ACHN (cell line): Measurements from ENCODE around the gene FHIT.
"Not testable (repeated sequence)": the region's sequence is repeated elsewhere in the genome, so short reads cannot be mapped to it uniquely, and the experiment has no call there.

Source experiments
- DNase-seq: peaks from one replicate; pipeline ENCODE4 v3.0.0-alpha.2; 2015
- in situ Hi-C: cut with HindIII; loops from 2 replicates; pipeline ENCODE4 v1.10.0; 2017; ENCODE audit warnings: low sequenced_read_pairs, low pct_ligation_motif_present, low pct_unique_long_range_greater_than_20kb

The FHIT gene

DNA sequence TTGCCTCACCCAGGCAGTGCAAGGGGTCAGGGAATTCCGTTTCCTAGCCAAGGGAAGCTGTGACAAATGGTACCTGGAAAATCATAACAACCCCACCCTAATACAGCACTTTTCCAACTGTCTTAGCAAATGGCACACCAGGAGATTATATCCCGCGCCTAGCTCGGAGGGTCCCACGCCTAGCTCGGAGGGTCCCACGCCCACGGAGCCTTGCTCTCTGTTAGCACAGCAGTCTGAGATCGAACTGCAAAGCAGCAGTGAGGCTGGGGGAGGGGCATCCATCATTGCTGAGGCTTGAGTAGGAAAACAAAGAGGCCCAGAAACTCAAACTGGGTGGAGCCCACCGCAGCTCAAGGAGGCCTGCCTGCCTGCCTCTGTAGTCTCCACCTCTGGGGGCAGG, 208.1 kb downstream of the FHIT start:
- no peak for DNase-seq
- in situ Hi-C loops = no loop called here

DNA sequence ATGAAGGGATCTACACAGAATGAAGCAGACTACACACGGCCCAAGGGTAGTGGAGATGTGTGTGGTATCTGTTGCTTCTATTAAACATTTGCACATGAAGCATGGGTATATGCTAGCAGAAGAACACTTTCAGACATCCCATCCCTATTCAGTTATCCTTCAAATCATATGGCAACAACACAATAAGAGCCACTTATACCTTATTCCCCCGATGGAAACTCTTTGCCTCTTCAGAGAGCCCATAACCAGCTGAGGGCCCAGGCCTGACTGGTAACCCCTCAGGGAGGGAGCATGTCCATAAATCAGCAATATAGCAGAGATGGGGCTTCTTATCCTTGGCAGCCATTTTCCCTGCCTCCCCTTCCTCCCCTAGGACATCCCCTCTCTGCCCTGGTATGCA, 210.6 kb downstream of the FHIT start:
- in situ Hi-C loops = no loop called here

DNA sequence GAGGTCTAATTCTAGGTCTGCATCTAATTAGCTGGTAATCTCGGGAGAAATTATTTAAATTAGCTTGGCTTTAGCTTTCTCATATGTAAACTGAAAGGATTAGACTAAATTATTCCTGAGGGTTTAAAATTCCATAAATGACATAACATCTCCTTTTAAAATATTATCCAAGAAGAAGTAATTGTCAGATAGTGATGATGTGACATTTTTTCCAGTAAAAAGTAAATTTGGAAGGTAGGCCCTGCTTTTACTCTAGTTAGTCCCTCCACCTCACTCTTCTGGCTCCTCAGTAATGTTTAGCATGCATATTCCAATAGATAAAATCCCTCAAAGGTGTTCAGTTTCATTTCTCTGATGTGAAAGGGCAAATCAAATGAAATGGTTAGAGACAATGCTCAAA, 215.7 kb downstream of the FHIT start:
- no peak for DNase-seq
- in situ Hi-C loops = no loop called here

More for the DNA sequence above, 210.6 kb downstream of the FHIT start:
- DNase-seq = no peak

DNA sequence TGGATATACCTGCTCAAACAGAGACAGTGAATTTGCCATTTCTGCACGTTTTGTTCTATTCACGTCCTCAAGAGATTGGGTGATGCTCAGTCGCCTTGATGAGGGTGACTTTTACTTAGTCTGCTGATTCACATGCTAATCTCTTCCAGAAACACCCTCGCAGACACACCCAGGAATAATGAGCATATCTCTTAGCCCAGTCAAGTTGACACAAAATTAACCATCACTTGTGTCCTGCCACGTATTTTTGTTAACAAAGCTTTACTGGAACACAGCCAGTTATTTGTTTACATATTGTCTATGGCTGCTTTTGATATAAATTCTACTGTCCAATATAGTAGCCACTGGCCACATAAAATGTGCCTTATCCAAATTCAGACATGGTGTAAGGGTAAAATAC, 218.3 kb downstream of the FHIT start:
- no peak for DNase-seq
- in situ Hi-C loops = no loop called here

DNA sequence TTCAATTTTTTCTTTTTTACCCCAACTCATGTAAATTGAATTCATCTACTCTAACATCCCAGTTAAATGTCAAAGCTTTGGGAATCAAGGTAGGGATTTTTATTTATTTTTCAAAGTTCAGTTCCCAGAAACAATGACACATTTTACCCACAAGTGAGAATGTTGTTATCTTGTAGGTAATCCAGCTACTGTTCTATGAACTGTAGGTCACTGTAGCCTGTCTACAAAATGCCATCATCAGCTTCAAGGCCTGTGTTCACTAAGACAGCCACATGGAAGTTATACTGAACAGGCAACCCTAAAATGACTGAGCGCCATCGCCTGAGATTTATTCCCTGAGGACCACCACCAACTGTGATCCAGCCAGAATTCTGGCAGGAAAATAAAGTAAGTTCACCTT, 219.7 kb downstream of the FHIT start:
- in situ Hi-C loops = no loop called here

DNA sequence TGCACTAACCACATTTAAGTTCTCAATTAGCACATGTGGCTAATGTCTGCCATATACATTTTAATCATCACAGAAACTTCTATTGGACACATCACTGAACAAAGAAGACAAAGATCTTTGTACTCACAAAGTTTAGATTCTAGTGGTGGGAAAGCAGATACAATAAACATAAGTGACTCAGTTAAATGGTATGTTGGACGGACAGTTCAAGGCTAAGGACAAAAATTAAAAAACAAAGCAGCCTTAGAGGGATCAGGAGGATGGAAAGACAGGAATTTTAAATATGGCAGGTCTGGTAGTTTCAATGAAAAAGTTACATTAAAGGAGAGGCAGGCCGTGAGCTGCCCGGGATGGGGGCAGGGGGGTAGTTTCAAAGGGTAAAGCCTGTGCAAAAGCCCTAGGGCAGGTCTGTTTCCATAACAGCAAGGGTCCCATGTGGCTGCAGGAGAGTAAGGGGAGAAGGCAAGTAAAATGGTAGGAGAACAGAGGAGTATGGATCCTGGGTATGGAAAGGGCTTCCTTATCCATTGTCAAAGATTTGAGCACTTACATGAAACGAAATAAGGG, 220.7 kb downstream of the FHIT start:
- DNase-seq = no peak

More for the DNA sequence above, 219.7 kb downstream of the FHIT start:
- DNase-seq = no peak

DNA sequence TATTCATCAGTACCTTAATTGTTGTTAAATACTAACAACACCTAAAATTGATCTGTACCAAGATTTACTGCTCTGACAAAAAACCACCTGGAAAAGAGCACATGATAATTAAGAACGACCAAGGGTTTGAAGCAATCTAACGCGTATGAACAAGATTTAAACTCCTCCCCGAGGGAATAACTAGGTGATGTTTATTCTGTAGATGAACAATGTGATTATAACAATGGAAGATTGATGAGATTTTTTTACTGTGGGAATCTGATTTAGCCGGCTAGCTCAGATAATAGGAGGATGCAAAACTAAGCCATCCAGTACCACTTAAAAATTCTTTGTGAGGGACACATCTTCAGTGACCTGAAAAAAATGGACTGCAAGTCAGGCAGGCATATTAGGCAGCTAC, 222.1 kb downstream of the FHIT start:
- DNase-seq = no peak
- in situ Hi-C loops = no loop called here

More for the DNA sequence above, 220.7 kb downstream of the FHIT start:
- in situ Hi-C loops = no loop called here

DNA sequence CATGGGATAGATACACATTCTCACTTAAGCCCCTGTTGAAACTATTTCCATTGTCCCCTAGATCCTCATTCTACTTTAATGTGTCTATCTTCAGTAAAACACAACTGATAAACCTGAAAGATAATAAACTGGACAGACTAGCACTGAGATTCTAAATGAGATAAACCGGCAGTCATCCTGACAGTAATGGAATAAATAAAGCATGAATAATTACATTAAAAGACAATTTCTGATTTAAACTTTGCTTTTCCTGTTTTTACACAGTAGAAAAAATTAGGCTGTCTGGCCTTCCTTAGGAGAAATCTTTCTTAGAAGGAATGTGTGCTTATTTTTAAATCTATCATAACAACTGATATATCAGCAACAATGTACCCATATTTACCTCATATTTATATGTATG, 232.4 kb downstream of the FHIT start:
- in situ Hi-C loops = no loop called here
- DNase-seq = no peak

DNA sequence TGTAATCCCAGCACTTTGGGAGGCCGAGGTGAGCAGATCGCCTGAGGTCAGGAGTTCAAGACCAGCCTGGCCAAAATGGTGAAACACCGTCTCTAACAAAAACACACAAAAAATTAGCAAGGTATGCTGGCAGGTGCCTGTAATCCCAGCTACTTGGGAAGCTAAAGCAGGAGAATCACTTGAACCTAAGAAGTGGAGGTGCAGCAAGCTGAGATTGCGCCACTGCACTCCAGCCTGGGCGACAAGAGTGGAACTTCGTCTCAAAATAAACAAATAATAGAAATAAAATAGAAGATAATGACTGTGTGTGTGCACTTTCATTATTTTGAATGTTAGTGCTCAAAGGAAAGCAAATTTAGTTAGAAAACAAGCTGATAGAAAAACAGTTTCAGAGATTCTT, 234.2 kb downstream of the FHIT start:
- DNase-seq, in situ Hi-C loops: not testable (repeated sequence)

DNA sequence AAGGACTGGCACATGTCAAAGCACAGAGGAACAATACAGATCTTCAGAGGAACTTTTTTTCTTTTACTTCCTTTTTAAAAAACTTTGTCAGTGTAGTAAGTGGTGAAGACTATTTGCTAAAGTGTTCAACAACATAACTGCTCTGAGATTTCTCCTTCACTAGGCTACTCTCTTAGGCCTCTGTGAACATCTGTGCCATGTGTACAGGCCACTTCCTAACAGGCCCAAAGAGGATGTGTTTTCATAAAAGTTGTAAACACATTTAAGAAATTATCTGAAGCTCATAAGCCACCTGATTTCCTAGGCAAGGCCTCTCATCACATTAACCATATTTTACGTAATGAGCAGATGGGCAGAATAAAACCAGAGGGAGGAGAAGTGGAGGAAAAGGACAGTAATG, 235.4 kb downstream of the FHIT start:
- DNase-seq = no peak
- in situ Hi-C loops = no loop called here

DNA sequence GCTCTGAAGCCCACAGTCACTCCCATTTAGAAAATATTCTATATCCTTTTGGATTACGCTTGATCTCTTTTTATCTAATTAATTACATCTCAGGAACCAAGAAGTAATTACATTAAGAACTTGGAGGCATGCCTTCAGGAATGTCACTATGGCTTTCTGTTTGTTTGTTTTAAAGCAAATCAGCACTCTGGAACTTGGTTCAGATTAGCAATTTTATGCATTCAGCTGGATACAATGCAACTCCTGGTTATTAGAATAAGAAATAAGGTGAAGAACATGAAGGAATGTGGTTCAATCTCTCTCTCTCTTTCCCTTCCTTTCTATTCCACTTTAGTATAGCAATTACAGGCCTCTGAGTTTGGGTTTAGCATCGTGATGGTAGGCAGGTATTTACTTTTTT, 235.8 kb downstream of the FHIT start:
- in situ Hi-C loops = no loop called here
- DNase-seq = no peak

DNA sequence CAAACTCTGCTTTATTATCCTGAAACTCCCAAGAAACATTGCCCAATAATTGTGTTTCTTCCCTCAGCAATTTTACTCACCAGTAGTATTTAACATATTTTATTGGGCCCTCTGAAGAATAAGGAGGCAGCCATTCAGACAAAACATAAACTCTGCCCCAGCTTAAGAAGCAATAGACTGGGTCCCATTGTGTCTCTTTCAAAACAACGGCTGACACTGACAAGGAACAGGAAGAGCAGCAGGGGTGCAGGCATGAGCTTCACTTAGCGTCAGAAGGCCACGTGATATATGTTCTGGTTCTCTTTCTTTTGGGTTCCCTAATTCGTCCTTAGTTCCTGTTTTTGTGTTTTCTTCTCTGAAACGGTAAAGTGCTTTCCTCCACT, 242.3 kb downstream of the FHIT start:
- in situ Hi-C loops = no loop called here
- DNase-seq = no peak

DNA sequence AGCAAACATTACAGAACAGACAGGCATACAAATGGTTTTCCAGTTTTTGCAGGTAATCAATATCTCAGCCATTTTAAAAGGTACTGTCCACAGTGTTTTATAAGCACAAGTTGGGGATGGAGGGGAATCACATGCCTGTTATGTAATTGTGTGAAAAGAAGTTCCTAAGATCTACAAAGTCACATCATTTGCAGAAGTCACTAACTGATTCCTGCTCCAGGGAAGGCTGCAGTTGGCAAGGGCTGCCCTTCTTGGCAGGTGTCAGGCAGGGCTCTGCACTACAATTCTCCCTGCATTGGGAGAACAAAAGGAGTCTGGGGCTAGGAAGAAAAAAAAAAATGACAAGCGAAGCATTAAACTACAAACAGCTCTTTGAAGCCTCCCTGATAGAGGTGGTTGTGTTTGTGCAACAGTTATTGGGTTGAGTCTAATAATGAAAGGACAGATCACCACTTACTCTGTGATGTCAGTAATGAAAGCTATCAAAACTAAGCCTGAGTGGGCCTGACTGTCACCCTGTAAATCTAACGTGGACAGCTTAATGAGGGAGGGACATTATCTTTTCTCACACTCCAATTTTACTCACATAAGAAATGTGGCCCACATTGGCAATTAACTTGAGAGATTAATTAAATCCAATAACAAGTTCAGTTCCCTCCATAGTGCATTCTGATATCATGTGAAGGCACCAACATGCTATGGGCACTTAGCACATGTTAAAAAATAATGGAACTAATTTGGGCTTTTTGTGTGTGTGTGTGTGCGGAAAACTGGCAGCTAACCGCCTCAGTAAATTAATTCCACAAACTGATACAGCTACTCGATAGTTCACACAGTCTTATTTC, 242.9 kb downstream of the FHIT start:
- in situ Hi-C loops = no loop called here
- no peak for DNase-seq

DNA sequence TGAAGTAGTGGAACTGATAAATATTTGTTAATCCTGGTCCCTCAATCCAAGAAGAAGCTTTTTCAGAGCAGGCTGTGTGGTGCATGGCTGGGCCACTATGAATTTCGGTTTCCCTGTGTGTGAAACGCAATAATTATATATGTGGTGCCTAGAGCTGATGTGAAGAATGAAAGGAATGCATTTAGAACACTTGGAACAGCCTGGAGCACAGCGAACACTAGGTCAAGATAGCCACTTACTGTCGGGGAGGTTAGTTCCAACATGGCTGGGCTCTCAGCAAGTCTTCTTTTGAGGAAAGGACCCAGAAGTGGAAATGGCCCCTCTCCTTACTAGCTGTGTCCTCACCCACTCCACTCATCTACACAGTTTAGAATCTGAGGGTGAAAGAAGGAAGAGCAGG, 245.7 kb downstream of the FHIT start:
- in situ Hi-C loops = no loop called here

DNA sequence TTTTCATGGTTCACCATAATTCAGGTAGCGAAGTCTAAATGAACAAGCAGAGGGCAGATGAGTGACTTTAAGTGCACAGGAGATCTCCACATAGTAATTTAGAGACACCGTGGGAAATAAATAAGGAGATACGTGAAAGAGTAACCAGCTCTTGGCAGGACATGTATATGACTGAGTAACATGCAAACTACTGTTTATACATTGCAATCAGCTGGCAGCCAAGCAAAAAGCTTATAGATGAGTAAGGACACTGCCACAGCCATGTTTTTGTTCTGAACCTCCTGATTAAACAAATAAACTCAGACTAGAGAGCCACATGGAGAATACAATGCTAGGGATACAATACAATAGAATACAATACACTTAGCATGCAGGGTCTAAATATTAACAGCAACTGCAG, 252.4 kb downstream of the FHIT start:
- in situ Hi-C loops = no loop called here

More for the DNA sequence above, 245.7 kb downstream of the FHIT start:
- no peak for DNase-seq

DNA sequence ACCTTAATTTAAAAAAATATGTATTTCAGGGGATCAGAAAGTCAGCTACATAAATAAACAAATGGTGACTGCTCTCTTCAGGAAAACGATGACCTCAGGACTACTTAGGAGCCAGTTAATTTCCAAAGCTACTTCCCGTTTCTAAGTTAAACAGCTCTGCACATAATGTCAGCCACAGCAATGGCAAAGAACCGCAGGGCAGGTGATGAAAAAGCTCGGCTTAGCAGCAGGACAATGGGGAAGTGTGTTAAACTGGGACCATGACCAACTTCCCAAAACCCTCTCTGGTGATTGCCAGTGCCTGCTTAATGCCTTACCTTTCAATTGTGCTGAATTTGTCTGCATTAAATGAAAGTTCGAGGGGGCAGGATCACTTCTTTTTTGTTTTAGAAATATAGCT, 258.9 kb downstream of the FHIT start:
- DNase-seq = no peak
- in situ Hi-C loops = no loop called here

More for the DNA sequence above, 252.4 kb downstream of the FHIT start:
- no peak for DNase-seq

DNA sequence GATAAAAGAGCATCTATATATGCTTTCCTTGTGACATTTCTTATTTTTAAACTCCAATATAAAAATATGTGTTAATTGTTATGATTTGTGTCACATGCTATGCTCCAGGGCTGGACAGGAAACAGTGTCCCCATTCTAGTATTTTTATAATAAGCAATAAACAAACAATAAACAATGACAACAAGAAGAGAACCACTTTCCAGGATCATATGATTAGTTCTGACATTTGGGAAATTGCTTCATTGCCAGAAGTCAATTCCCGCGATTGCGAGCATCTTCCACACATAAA, 260.9 kb downstream of the FHIT start:
- DNase-seq = no peak
- in situ Hi-C loops = no loop called here

DNA sequence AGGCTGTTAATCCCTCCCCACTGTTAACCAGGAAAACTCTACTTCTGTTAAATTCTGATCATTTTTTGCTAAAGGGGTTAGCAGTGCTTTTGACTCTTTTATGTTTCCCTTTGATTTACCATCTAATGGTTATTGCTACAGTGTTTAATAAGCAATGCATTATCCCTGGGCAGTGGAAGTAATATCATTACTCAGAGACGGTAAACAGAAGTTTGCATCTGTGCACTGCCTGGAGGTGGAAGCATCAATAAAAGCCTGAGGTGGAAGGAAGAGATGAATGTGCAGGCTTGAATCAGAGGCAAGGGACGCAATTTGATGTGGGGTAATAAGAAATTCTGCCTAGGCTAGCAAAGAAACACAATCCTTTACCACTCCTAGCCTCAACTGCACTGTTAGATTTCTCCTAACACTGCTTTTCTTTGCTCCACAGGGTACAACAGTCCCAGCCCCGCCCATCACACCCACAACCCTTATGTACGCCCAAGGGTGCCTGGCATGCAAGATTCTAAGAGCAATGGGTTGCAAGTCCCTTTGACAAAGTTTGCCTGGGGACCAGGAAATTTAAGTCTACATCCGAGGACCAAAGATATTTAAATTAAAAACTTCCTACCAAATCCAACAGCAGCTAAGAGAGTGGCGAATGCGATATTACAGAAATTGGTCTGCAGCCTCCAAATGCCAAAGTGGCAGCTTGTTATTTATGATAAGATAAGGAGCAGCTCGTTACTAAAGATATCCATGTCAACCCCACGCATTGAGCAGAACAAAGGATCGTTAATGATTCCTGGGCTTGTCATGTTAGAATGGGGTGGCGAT, 261.4 kb downstream of the FHIT start:
- in situ Hi-C loops = no loop called here
- no peak for DNase-seq

DNA sequence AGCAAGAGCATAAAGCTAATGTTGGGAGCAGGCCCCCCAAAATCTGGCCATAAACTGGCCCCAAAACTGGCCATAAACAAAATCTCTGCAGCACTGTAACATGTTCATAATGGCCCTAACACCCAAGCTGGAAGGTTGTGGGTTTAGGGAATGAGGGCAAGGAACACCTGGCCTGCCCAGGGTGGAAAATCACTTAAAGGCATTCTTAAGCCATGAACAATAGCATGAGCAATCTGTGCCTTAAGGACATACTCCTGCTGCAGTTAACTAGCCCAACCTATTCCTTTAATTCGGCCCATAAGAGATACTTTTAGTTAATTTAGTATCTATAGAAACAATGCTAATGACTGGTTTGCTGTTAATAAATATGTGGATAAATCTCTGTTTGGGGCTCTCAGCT, 264.1 kb downstream of the FHIT start:
- DNase-seq, in situ Hi-C loops: not testable (repeated sequence)

DNA sequence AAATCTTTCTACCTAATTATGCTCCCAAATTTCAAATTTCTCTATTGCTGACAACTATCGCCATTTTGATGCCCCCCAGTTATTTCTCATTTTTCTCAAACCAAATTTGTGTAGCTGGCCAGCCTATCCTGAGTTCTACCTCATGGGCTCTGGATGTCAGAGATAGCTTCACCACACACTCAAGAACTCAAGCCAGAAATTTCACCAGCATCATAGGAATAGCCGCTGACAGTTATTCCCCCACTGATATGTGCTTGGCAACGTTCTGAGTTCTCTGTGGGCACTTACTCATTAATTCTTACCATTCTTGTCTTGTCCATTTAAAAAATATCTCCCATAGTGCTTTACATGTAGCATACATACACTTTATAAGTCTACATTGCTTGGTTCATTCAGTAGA, 264.7 kb downstream of the FHIT start:
- no peak for DNase-seq
- in situ Hi-C loops = no loop called here
